ENCODE measurements around the gene MGAT3.

DNA sequence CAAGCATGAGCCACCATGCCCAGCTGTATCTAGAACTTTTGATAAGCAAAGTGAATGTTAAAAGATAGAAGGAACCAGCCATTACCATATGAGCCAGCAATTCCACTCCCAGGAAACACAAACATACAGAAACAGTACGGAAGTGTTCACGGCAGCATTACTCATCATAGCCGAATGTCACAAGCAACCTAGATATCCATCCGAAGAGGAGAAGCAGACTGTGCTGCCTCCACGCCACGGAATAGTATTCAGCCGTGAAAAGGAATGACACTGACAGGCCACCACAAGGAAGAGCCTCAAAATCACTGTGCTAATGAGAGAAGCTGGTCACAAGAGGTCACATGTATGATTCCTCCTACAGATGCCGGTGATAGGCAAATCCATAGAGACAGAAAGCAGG is 17.6 kb upstream of the MGAT3 start:
- no peak for TF ChIP-seq CTCF (IDR thresholded peaks at IDR 0.05)
- peak in 1 of 3 donors; percentile 69 for TF ChIP-seq POLR2AphosphoS5 (IDR thresholded peaks at IDR 0.05)
